Esophagus squamous epithelium (tissue), 5 donors: ENCODE results near the gene ADRM1. TPM values are rescaled to one million over a fixed set of nuclear protein-coding genes. Genes with fewer than 3 reads are reported as not detected.

Experiments
- DNase-seq: peaks from one replicate; lab custom pipeline; 2025; lab: John Stamatoyannopoulos, UW
- H3K27ac ChIP-seq, 4 donors: fragments of 200-600 bp; sonication (generic); one replicate each; pipeline ENCODE4 v1.5.1; 2016 to 2019; ENCODE audit warnings: mild to moderate bottlenecking in 1 of 4
- H3K27me3 ChIP-seq, 4 donors: fragments of 200-600 bp; sonication (generic); 1 replicate in 3 of 4; 2 replicates in 1 of 4; pipeline versions ENCODE4 v1.5.1 to v1.6.0; 2017 to 2021; ENCODE audit warnings: antibody characterized with exemption in 1 of 4
- H3K36me3 ChIP-seq, 3 donors: fragments of 200-600 bp; sonication (generic); one replicate each; pipeline ENCODE4 v1.5.1; 2016 to 2019
- H3K4me1 ChIP-seq, 3 donors: fragments of 200-600 bp; sonication (generic); one replicate each; pipeline ENCODE4 v1.5.1; 2017 to 2019
- H3K4me3 ChIP-seq, 4 donors: fragments of 200-600 bp; sonication (generic); 1 replicate in 3 of 4; 2 replicates in 1 of 4; pipeline ENCODE4 v1.5.1; 2016 to 2019; ENCODE audit warnings: mild to moderate bottlenecking in 2 of 4, moderate library complexity in 1 of 4
- H3K9me3 ChIP-seq, 3 donors: fragments of 200-600 bp; sonication (generic); one replicate each; pipeline ENCODE4 v1.5.1; 2016 to 2019
- CTCF ChIP-seq, 6 experiments: fragments of 450-650 bp in 4 of 6; fragments of 200-600 bp in 2 of 6; sonication (generic) in 2 of 6; IDR thresholded peaks; one replicate each; pipeline ENCODE4 v1.5.1; 2016 to 2019; ENCODE audit warnings: antibody characterized with exemption in 6 of 6, mild to moderate bottlenecking in 4 of 6, moderate library complexity in 4 of 6
- POLR2A ChIP-seq, 4 donors: fragments of 450-650 bp; IDR thresholded peaks; one replicate each; pipeline ENCODE4 v1.6.1; 2017; ENCODE audit warnings: antibody characterized with exemption in 4 of 4, mild to moderate bottlenecking in 4 of 4, moderate library complexity in 3 of 4
- WGBS, 2 donors: methylation state at CpG; one replicate each; pipeline ENCODE4 v1.1.5; 2018; 5-methylcytosine and 5-hydroxymethylcytosine counted together
- intact Hi-C: fragments of 100-400 bp; cut with DNase I; formaldehyde crosslinking; loops from one replicate; pipeline ENCODE4 v1.15.0; 2022
- total RNA-seq, 4 donors: library from RNA; depleted of rRNA; stranded (reverse); fragments of >200 nt; gene quantifications; one replicate each; pipeline ENCODE4 v1.1.0, GENCODE V29; 2016
- donor health status: DM: yes; HTN: yes; CAD: no.

ADRM1 gene
- total RNA-seq, 4 donors from 2014 or later: 126 to 173 (median 133) TPM

- no peak for DNase-seq
- intact Hi-C loops: no loop called here
- Histone ChIP-seq H3K36me3 (peaks cover 57 to 96% (median 64%) of the 10 kb centered on the region in 3 donors), H3K27me3 (no peaks in the 10 kb centered on the region), H3K27ac (no peak overlapping the region), H3K4me3 (no peak overlapping the region), H3K9me3 (no peaks in the 10 kb centered on the region), H3K4me1 (peaks cover 11 to 56% (median 19%) of the 10 kb centered on the region in 3 donors)
- WGBS, 2 donors: 90 to 94% methylated on average over 11 to 37 of the region's 55 CpGs
- TF ChIP-seq CTCF (IDR thresholded peaks at IDR 0.05): no peak
- no peak for TF ChIP-seq POLR2A (IDR thresholded peaks at IDR 0.05)
These were observed 10.9 kb downstream of the ADRM1 start for GRCh38 chr20:62313460-62314338.

GRCh38 chr20:62314339-62314638, 11.5 kb downstream of the ADRM1 start:
- DNase-seq: no peak
- no peak overlapping the region for H3K4me3 ChIP-seq
- no peaks in the 10 kb centered on the region for H3K9me3 ChIP-seq
- 87% methylated on average over 3 of the region's 12 CpGs; no CpG with 5 or more reads in 1 of the 2 donors for WGBS, 2 donors
- TF ChIP-seq POLR2A (IDR thresholded peaks at IDR 0.05) (no peak), CTCF (IDR thresholded peaks at IDR 0.05) (no peak)
- H3K4me1 ChIP-seq: peaks cover 16 to 56% (median 19%) of the 10 kb centered on the region in 3 donors
- peaks cover 56 to 96% (median 65%) of the 10 kb centered on the region in 3 donors for H3K36me3 ChIP-seq
- H3K27ac ChIP-seq: no peak overlapping the region
- H3K27me3 ChIP-seq: no peaks in the 10 kb centered on the region
- intact Hi-C loops: no loop called here

- Histone ChIP-seq H3K4me3 (no peak overlapping the region), H3K27me3 (no peaks in the 10 kb centered on the region), H3K4me1 (peaks cover 21 to 59% (median 21%) of the 10 kb centered on the region in 3 donors), H3K27ac (no peak overlapping the region), H3K36me3 (peaks cover 55 to 96% (median 69%) of the 10 kb centered on the region in 3 donors), H3K9me3 (no peaks in the 10 kb centered on the region)
- TF ChIP-seq POLR2A (IDR thresholded peaks at IDR 0.05): no peak
- intact Hi-C loops: no loop called here
- 93 to 96% methylated on average over 4 to 7 of the region's 25 CpGs for WGBS, 2 donors
- no peak for DNase-seq
These were observed 12.0 kb downstream of the ADRM1 start for GRCh38 chr20:62314711-62315302.

GRCh38 chr20:62315773-62316172, 13.0 kb downstream of the ADRM1 start:
- peak overlapping the region in 1 of 4 donors; percentile 62 for H3K27ac ChIP-seq
- intact Hi-C loops: no loop called here
- no peak for TF ChIP-seq CTCF (IDR thresholded peaks at IDR 0.05)
- TF ChIP-seq POLR2A (IDR thresholded peaks at IDR 0.05): no peak
- no CpG with 5 or more reads among the region's 12 CpGs for WGBS, 2 donors
- no peaks in the 10 kb centered on the region for H3K27me3 ChIP-seq
- peaks cover 47 to 94% (median 68%) of the 10 kb centered on the region in 3 donors for H3K36me3 ChIP-seq
- peaks cover 17 to 59% (median 21%) of the 10 kb centered on the region in 3 donors for H3K4me1 ChIP-seq
- H3K9me3 ChIP-seq: no peaks in the 10 kb centered on the region
- H3K4me3 ChIP-seq: no peak overlapping the region
- no peak for DNase-seq

GRCh38 chr20:62316331-62317166, 13.8 kb downstream of the ADRM1 start:
- intact Hi-C loops: no loop called here
- peak overlapping the region; percentile 3 to 62 (median 54) for H3K27ac ChIP-seq
- TF ChIP-seq CTCF (IDR thresholded peaks at IDR 0.05) (no peak), POLR2A (IDR thresholded peaks at IDR 0.05) (no peak)
- no peaks in the 10 kb centered on the region for H3K9me3 ChIP-seq
- no peaks in the 10 kb centered on the region for H3K27me3 ChIP-seq
- DNase-seq: no peak
- H3K4me1 ChIP-seq: peaks cover 16 to 53% (median 21%) of the 10 kb centered on the region in 3 donors
- peaks cover 39 to 91% (median 60%) of the 10 kb centered on the region in 3 donors for H3K36me3 ChIP-seq
- 46 to 65% methylated on average over 4 to 13 of the region's 40 CpGs for WGBS, 2 donors
- no peak overlapping the region for H3K4me3 ChIP-seq
